Stimulated activated naive CD4-positive, alpha-beta T cell treated with Interleukin-2 at 50 U/mL for 16 hours (primary cell): ENCODE data around the gene MAML3.

Experiments used
- DNase-seq: peaks from one replicate; lab custom pipeline; 2025; lab: John Stamatoyannopoulos, UW

Gene MAML3

GRCh38 chr4:140153718-140154571, at the start of gene MAML3:
Gene MAML3 (minus strand): TSS chr4:140154184. CDS start chr4:140153327, 857 bp downstream.
- peak; percentile 82 for DNase-seq

GRCh38 chr4:140198942-140199341, 45.0 kb upstream of the MAML3 start:
- DNase-seq = no peak

DNA sequence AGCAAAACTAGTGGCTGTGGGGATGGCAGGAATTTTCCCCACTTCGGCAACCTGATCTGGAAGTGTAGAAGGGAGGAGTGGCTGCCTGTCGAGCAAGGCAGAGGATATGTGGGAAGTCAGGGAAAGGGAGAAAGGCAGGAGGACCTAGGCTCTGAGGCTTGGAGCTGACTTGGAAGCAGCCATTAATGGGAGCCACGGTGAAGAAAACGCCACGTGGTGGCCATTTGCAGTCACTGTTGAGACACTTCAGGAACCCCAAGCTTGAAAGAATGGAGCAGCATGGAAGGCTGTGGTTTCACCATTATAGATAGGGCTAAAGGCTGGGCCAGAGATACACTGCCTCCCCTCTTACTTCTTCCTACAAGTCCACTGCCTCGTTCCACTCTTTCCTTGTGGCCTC, 41.8 kb upstream of the MAML3 start:
- no peak for DNase-seq

GRCh38 chr4:140189805-140190204, 35.8 kb upstream of the MAML3 start:
- DNase-seq = no peak

- no peak for DNase-seq
These were observed 35.0 kb upstream of the MAML3 start for GRCh38 chr4:140188975-140189374.

DNA sequence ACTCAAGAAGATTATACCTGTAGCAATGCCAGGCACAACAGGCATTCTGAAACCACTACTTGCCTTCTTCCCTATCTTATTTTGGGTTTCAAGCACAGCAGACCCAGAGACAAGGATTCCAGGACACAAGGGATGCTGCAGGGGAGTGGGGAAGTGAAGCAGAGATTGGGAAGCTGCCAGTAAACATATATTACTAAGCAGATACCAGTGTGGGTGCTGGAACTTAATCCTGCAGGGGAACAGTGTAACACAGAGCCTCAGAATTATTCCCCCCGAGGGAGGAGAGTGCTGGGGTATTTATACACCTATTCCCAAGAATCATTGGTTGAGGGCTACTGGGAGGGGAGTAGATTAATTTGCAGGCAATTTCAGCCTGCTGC, 33.3 kb upstream of the MAML3 start:
- DNase-seq = no peak

DNA sequence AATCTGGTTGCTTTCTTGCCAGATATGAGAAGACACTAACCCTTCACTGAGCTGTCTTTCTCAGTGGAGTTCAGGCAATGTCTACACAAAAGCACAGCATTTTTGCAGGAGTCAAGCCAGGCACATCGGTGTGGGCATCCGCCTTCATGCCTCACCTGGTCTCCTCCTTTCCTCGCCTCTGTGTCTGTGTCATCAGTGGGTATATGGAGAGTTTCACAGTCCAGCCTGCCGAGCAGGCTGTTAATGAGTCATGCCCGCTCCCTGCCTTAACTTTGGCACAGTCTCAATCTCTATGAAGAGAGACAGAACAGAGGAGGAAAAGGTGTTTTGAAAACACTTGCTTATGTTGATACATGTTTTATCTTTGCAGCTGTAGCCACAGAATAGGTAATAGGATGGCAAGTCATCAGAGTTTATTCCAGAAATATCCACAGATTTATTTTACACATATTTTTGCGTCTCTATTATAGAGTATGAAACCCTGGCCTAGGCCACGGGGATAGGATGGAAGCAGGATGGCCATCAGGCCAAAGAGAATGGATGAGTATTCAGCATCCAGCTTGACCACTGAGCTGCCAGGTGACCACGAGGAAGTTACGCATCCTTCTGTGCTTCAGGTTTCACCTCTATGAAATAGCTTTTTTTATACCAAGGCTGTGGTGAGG, 32.8 kb upstream of the MAML3 start:
- DNase-seq = no peak

DNA sequence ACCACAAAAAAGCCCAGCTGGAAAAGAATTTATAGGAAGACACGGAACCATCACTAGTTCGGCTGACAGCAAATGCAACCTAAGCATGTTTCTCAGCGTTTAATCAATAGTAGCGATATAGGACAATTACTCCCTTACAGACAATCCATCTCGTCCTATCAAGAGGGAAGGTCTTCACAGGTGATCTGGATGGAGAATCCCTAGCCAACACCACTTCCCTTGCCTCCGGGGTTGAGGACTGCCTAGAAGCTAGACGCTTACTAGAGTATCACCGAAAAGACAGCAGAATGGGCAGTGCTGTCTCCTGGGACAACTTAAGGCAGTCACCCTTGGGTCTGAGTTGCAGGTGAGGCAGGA, 32.1 kb upstream of the MAML3 start:
- no peak for DNase-seq

DNA sequence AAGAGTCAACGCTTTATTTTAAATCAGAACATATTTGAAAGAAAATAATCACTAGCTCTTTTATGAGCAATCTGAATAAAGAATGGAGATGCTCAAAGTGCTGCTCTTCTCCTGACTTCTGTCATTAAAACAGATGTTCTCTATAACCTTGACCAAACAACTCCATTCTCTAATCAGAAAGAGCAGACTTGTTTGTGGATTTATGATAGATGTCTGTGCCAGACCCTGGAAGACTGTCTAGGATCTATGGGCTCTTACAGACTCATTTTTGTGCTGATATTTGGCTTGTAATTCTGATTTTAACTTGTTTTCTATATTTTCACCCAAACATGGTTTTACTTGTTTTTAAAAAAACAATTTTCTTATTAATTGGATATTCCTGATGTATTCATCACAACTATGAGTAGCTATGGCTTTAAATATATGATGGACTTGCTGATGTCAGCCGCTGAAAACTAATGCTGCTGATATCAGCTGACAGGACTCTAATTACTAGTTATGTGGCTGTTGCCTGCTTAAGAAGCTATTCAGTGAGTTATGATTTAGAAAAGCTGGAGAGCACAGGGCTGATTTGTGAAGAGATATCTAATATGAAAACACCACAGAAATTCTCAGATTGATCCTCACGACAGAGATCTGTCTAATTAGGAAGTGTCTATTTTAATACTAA, 31.6 kb upstream of the MAML3 start:
- no peak for DNase-seq

DNA sequence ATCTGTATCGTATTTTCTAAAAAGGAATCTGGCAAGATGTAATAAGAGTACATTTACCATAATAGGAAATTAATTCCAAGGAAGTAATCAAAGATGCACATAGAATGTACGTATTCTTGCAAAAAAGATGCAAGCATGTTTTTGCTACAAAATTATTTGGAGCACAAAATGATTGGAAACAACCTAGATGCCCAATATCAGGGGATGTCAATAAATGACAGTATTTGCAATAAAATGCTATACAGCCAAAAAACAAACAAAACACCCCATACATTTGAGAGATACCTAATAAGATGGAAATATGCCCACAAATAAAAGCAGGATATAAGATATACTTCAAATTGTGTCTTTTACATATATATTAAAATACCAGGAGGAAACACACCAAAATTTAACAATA, 29.3 kb upstream of the MAML3 start:
- DNase-seq = no peak

DNA sequence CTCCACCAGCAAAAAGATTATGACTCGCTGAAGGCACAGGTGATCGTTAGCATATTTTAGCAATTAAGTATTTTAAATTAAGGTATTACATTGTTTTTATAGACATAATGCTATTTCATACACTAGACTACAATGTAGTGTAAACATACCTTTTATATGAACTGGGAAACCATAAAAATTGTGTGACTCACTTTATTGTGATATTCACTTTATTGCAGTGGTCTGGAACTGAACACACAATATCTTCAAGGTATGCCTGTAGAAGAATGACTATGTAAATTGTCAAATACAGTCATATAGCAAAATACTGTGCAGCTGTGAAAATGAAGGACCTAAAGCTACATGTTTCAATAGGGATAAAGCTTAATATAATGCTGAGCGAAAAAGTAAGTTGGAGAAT, 26.6 kb upstream of the MAML3 start:
- no peak for DNase-seq

- no peak for DNase-seq
These were observed 22.8 kb upstream of the MAML3 start for GRCh38 chr4:140176735-140177134.

DNA sequence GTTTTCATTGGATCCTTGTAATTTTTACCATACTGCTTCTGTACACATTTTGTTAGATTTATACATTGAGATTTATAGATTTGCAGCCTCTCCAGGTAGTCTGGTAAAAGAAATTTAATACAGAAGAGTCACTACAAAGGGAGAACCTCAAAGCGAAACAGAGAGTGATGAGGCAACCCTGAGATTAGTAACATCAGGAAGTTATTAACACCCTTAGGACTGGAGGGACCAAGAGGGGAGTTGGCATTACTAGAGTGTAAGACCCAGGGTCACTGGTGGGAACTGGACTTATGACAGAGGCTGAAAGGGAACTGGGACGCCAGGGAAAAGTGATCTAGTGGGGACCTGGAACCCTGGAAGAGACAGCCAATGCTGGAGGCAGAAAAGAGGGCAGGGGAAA, 20.6 kb upstream of the MAML3 start:
- DNase-seq = no peak

DNA sequence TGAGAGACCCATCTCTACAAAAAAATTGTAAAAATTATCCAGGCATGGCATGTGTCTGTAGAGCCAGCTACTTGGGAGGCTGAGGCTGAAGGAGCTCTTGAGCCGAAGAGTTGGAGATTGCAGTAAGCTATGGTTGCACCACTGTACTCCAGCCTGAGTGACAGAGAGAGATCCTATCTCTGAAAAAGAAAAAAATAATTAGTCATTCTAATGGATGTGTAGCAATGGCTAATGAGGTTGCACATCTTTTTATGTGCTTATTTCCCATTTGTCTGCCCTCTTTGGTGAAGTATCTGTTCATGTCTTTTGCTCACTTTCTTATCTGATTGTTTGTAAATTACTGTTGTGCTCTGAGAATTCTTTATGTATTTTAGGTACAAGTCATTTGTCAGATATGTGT, 19.0 kb upstream of the MAML3 start:
- no peak for DNase-seq

DNA sequence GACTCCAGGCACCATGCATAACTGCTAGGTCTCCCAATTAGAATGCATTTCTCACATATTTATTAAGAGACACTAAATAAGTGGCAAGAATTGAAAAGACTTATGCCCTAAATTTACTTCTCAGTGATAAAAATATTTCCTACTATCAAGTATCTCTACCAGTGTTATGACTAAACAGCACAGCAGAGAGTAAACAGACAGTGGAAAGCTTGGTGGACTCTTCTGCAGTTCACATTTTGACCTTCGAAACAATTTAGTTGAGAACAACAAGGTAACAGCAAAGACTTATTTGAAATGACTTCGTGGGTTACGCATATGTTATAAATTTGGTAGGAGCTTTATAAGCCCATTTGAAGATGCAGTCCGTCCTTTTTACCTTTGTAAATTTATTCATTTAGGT, 16.3 kb upstream of the MAML3 start:
- no peak for DNase-seq

- no peak for DNase-seq
These were observed 15.0 kb upstream of the MAML3 start for GRCh38 chr4:140168936-140169335.

- DNase-seq = no peak
These were observed 14.5 kb upstream of the MAML3 start for GRCh38 chr4:140168474-140168873.

DNA sequence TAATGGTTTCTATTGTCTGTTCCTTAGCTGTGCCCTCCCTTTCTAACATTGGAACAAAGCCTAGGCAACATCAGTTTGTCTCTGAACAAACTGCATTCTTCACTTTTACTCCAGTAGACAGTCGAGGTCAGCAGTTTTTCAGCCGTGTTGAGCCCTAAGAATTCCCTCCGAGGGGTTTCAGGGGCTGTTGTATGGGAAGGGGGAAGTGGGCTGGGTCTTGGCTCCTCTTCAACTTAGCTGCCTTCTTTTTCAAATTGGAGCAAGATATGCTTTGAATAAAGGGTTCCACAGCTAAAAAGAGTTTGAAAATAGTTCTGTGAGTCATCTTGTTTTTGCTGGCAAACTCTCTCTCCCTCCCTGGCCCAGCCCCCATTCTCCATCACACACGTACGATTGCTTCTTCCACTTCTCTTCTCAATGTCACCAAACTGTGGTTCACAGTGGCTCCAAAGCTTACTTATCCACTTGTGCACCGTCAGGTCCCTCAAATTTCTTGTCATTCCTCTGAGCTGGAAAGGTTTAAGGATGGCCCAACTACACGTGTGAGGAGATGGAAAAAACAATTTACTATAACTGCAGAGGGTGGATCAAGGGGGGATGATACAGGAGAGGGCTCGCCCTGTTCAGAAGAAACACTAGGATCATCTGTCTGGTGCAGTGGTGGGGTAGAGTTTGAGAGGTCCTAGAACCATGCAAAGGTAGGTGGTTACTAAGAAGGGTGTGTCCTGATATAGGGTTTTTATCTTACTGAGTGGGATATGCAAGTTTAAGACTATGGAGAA, 9.2 kb upstream of the MAML3 start:
- no peak for DNase-seq

- DNase-seq = no peak
These were observed 8.6 kb upstream of the MAML3 start for GRCh38 chr4:140162596-140162995.

- DNase-seq = no peak
These were observed 4.5 kb upstream of the MAML3 start for GRCh38 chr4:140158365-140159030.

DNA sequence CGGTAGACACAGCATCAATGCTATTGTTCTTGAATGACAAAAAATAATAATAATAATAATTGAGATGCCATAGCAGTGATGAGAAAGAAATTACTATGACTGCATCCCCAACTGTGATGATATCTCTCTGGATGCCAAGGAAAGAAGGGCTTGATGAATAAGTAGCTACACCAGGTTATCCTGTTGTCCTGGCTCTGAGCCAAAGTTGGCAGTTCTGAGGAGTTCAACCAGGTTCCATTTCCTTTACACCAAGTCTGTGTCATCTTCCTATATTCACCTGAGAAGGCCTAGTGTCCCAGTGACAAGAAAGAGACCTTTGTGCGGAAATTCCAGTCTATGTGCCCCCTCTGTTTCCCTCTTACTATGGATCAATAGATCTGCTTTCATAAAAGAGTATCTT, 3.4 kb upstream of the MAML3 start:
- DNase-seq = no peak
